Femur (tissue), 1 donor: ENCODE results near the gene EHBP1L1.
"Not testable (repeated sequence)": the region's sequence is repeated elsewhere in the genome, so short reads cannot be mapped to it uniquely, and the experiment has no call there.

ENCODE experiments used
- DNase-seq: peaks from one replicate; pipeline ENCODE4 v3.0.0-alpha.2; 2017

EHBP1L1 gene

DNA sequence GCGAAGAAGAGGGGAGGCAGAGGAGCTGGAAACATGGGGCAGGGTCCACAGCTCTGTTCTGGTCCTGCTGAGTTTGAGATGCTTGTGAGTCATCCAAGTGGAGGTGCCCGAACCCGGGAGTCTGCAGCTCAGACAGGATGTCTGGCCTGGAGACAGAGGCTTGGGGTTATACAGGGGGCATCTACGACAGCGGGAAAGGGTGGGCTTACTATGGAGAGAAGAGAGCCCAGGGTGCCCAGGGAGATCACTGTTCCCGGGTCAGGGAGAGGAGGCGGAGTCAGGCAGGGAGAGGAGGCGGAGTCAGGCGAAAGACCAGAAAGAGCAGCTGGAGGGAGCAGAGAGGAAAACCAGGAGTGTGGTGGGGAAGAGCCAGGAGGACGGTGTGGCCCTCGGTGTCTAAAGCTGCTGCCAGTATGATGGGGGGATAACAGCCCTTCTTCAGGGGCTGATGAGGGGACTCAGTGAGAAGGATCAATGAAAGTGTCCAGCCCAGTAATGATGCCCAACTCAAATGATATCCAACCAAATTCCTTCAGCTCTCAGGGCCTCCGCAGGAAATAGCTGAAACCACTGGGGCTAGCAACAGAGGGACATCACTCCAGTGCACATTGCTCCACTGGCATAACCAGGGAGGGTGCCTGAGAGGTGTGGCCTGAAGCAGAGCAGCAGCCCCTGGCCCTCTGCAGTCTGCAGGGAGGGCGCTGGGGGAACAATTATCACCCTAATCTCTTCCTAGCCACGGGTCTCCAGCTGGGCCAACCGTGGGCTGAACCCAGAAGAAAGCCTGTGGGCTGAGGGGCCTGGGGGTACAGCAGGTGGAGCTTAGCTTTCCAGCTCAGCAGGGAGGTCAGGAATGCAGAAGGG lies 15.1 kb upstream of the EHBP1L1 start:
- DNase-seq: peak; percentile 81

DNA sequence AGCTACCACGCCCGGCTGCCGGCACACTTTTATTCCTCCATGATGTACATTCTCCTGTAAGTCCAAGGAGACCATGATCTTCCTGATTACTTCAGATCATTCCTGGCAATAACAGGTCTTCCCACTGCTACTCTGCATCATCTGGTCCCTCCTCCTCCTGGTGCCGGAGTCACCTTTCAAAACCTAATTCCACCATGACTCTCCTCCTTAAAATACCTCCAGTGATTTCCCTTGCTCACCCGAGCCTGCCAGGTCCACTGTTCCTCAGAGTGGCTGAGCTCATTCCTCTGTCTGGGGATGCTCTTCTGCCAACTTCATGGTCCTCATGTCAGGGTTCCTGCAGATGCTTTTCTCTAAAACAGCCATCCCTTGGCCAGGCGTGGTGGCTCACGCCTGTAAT lies 13.8 kb upstream of the EHBP1L1 start:
- DNase-seq: no peak

DNA sequence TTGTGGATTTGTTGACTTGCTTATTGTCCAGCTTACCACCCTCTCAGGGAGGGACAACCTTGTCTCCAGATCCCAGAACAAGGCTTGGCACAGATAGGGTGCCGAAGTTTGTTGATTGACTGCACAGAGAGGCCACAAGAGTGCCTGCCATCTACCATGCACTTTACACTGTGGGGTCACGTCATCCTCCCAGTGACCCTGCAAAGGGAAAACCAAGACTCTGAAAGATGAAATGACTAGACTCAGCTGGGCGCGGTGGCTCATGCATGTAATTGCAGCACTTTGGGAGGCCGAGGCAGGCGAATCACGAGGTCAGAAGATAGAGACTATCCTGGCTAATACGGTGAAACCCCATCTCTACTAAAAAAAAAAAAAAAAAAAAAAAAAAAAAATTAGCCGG lies 13.1 kb upstream of the EHBP1L1 start:
- no peak for DNase-seq

DNA sequence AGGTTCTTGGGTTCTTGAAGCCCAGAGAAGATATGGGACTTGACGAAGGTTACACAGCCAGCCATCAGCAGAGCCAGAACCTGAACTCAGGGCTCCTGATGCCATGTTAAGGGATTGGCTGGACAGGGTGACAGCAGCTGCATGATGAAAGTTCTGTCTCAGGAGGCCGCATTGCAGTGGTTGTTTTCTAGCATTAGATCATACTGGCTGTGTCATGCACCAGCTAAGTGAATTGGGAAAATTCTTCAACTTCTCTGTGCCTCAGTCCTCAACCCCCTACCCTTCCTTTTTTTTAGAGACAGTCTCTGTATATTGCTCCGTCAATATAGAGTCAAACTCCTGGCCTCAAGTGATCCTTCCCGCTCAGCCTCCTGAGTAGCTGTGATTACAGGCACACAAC lies 12.3 kb upstream of the EHBP1L1 start:
- DNase-seq: no peak

DNA sequence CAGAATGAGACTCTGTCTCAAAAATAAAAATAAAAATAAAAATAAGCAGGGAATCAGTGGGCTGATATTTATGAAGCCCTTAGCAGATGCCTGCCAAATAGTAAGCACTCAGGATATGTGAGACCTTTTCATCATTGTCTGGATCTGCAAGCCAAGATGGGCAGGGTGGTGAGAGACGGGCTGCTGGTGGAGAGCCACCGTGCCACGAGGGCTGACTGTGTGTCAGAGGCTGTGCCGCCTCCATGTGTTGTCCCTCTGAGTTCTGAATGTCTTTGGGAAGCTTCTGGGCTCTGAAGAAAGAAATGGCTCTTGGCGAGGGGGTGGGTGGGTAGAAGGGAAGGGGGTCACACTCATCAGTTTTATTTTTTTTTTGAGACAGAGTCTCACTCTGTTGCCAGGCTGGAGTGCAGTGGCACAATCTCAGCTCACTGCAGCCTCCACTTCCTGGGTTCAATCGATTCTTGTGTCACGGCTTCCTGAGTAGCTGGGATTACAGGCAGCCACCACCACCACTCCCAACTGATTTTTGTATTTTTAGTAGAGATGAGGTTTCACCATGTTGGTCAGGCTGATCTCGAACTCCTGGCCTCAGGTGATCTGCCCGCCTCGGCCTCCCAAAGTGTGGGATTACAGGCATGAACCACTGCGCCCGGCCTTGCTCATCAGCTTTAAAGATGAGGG lies 10.8 kb upstream of the EHBP1L1 start:
- DNase-seq: not testable (repeated sequence)

DNA sequence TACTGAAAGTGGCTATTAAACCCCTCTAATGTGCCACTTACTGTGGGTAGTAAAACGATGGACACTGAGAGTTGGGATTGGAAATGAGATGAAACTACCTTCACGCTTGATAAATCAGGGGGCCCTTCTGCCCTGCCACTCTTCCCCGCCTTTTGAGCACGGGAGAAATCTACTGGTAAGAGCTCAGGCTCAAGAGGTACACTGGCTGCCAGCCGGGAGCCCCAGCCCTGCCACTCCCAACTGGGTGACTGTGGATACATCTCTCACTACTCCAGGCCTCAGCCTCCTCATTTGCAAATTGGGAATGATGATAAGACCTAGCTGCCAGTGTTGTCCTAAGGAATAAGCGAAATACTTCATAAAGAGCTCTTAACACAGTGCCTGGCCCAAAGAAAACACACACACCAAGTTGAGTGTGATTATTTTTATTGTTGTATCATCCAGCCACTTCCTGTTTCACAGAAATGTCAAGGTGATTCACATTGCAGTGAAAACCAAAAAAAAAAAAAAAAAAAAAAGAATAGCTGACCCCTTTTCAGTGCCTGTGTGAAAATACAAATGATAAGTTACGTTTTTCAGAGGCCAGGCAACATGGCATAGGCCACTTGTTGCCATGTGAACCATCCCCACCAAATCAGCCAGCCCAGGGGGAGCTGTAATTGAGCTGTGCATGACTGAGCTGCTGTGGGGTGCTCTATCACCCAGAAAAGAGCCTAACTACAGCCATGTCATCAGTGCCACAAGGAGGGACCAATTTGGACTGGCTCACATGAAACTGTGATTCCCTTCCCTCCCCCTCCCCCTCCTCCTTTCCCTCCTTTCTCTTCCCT lies 10.0 kb upstream of the EHBP1L1 start:
- no peak for DNase-seq

DNA sequence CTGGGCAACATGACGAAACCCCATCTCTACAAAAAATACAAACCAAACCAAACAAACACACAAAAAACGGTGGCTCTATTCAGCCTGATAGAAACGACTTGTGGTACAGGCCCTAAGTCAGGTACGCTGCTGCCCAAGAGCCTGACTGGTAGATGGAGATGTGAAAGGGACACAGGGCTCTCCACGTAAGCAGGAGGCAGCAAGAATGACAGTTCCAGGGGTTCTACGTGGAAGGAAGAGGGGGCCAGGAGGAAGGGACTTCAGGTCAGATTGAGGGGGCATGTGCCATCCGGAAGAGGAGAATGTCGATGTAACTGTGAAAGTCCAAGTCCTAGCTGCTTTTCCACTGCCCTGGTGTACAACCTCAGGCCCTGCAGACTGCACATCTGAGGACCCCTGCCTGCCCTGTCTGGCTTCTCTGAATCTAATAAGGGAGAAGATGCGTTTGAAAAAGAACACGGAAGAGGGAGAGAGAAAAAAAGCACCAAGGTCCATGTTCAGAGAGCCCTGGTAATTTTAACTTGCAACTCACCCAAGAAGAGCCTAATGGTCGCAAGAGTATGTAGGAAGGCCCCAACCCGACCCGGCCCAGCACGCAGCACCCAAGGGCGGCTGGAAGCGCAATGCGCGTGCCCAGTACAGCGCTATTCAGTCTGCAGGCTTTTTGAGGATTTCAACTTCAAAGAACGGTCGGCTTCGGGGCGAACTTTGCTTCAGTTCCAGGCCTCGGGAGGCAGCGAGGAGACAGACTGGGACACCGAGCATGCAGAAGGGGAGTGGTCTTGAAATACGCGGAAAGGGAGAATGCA lies 6.5 kb upstream of the EHBP1L1 start:
- DNase-seq: no peak

DNA sequence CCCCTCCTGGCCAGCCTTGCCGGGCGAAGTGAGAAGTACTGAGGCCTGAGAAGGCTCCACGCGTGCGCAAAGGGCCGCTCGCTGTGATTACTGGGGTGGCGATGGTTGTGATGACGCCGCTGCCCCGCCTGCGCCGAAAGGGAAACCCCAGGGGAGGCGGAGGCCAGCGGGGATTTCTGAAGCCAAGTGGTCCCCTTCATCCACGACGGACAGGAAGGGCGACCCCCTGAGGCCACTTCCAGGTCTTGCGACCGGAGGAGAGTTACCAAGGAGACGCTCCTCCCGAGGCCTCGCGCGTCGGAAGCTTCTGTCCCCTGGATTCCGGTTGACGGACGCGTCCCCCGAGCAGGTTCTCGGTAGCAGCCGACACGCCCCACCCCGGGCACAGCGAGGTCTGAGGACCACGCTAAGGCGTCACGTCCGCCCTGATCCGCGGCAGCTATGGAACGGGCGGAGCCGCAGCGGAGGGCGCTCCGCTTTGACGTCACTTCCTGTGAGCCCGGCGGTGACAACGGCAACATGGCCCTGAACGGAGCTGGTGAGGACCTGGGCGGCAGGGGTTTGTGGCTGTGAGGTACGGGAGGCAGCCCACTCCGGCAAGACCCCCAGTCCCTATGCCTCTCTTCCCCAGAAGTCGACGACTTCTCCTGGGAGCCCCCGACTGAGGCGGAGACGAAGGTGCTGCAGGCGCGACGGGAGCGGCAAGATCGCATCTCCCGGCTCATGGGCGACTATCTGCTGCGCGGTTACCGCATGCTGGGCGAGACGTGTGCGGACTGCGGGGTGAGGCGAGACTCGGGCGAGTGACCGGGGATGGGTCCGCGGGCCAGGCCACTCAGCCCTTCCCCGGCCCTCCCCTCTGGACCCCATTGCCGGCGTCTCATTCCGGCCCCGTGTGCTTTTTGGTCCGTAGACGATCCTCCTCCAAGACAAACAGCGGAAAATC lies 5.6 kb upstream of the EHBP1L1 start, which contains the start of gene ZNRD2:
Gene ZNRD2, plus strand, starts transcription at position 505 of the 946 bp plus-strand sequence. Its CDS starts 15 bp downstream, at position 520.
- peak; percentile 98 for DNase-seq

DNA sequence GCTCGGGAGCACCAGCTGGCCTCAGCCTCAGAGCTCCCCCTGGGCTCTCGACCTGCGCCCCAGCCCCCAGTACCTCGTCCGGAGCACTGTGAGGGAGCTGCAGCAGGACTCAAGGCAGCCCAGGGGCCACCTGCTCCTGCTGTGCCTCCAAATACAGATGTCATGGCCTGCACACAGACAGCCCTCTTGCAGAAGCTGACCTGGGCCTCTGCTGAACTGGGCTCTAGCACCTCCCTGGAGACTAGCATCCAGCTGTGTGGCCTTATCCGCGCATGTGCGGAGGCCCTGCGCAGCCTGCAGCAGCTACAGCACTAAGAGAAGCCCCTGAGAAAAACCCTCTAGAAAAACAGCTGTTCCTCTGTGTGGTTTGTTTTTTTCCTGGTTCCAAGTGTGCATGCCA lies 4.4 kb upstream of the EHBP1L1 start:
- no peak for DNase-seq

DNA sequence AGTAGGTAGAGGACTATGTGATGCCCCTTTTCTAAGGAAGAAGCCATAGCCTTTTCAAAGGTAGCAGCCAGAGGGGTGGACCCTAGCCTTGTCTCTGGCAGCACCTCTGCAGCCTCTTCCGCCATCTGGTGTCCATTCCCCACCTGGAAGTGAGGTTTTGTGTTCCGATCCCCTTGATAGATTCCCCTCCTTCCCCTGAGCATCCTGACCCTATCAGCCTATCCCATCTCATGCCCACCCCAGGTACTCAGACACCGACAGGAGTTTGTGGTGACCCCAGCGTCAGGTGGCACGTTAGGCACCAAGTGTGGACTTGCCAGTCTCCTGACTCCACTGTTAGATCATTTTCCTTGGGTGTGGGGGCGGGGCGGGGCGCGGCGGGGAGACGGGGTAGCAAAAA lies 3.9 kb upstream of the EHBP1L1 start:
- no peak for DNase-seq

DNA sequence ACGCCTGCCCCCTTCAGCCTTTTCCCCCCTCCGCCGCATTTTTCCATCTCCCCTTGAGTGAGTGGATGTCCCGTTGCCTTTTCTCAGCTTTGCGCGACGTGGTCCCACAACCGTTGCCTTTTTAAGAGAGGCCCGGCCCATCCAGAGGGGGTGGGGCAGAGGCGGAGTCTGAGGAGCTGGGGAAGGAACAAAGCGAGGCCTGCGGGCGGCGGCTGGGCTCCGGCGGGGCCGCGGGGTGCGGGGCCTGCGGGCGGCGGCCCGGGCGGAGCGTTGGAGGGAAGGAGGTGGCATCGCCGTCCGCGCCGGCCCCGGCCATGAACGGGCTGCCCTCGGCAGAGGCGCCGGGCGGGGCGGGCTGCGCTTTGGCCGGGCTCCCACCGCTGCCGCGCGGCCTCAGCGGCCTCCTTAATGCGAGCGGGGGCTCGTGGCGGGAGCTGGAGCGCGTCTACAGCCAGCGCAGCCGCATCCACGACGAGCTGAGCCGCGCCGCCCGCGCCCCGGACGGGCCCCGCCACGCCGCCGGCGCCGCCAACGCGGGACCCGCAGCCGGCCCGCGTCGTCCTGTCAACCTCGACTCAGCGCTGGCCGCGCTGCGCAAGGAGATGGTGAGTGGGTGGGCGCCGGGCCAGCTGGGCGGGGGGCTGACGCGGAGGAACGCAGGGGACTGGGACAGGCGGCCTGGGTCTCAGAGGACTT lies 3.3 kb upstream of the EHBP1L1 start, which contains the start of gene FAM89B:
Gene FAM89B, plus strand, starts transcription at position 183 of the 696 bp plus-strand sequence. Its CDS starts 132 bp downstream, at position 315.
- peak; percentile 96 for DNase-seq

DNA sequence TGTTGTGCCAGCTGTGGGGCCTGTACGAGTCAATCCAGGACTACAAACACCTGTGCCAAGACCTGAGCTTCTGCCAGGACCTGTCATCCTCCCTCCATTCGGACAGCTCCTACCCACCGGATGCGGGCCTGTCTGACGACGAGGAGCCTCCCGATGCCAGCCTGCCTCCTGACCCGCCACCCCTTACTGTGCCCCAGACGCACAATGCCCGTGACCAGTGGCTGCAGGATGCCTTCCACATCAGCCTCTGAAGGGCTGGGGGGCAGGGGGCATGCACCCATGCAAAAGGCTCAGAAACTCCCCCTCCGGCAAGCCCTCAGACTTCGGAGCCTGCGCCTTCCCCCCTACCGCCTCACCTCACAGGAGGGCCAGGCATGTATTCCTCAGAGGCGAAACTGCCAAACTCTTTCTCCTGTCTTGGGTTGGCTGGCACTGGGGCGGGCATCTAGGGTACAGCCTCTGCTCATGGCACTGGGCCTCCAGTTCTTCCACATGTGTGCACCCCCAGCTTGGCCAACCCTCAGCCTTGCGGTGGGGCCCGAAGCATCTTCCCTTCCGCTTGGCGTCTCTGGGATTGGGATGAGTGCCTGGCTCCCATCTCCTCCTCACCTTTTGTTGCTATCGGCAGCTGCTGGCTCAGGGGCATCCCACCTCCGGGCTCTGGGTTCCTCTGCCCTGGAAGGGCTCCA lies 2.3 kb upstream of the EHBP1L1 start:
- no peak for DNase-seq

DNA sequence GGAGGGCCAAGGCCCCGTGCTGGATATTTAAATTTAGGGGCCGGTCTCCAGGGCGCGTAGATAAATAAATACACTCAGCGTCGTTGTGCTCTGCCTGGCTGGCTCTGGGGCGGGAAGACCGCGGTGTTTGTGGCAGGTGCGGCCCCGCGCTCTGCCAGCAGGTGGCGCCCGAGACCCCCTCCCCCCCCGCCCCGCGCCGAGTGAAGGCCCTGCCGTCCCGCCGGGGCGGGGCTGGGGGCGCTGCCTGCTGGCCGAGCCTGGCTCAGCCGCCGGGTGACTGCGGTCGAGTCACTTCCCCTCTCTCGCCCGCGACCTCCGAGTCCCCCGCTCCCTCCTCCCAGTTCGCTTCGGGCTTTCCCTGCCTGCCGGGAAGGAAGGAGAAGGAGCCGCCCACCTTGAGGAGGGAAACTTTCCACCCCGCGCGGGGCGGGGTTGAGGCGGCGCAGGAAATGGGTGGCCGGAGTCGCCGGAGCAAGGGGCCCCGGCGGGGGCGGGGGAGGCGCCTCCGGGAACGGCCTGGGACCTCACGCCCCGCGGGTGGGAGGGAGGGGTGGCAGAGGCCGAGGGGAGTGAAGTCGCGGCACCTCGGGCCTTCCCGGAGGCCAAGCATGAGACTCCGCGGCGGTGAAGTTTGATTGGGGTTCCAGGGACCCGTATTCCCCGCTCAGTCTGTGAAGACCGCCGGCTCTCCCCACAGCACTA lies 1.6 kb upstream of the EHBP1L1 start:
- peak; percentile 97 for DNase-seq

DNA sequence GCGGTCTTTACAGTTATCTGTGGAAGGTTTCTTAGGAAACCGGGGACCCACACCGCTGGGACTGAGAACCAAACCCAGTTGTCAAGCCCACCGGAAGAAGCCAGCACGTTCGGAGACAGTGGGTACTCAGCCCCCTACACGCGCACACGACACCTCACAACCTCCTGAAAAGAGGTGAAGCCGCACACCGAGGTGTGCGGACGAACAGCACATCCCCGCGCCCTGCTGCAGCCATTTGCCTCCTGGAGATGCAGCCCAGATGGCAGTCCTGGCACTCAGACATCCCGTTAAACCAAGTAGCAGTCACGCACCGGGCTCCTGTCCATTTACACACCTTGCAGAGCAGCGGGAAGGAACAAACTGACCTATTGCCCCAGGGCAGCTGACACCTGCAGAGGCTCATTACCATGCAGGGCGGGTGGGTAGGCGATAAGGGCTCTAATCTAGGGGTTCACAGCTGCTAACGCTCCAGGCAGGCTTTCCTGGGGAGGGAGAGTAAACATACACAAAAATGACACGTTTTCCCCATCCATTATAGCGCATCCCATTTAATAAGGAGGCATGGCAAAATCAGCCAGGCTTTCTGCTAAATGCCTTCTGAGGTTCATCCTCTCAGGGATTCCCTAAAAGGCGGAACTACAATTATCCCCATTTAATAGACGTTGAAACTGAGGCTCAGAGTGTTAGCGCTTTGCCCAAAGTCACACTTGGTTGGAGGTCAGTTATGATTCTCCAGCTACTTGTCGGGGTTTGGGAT lies 864 bp upstream of the EHBP1L1 start:
- DNase-seq: no peak

DNA sequence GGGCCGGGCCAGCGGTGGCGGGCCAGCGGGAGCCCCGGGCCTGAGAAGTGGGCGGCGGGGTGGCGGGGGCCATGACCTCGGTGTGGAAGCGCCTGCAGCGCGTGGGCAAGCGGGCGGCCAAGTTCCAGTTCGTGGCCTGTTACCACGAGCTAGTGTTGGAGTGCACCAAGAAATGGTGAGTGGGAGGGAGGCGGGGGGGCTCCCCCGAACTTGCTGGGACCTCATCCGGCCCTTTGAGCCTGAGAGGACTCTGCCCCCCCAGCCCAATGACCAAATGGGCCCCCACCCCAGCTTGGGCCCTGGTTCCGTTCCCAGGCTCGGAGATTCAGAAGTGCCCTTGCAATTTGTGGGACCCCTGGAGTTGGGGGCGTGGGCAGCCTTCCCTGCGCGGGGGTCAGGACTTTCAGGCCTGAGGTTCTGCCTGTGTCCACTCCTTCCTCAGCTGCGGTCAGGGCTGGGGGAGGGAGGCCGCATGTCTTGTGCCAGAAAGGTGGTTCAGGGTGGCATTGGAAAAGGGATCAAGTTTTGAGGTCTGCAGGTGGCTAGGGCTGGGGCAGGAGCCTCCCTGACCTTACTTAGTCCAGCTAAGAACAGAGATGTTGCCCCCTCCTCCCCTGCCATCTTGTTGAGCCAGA lies 496 bp downstream of the EHBP1L1 start:
- no peak for DNase-seq

DNA sequence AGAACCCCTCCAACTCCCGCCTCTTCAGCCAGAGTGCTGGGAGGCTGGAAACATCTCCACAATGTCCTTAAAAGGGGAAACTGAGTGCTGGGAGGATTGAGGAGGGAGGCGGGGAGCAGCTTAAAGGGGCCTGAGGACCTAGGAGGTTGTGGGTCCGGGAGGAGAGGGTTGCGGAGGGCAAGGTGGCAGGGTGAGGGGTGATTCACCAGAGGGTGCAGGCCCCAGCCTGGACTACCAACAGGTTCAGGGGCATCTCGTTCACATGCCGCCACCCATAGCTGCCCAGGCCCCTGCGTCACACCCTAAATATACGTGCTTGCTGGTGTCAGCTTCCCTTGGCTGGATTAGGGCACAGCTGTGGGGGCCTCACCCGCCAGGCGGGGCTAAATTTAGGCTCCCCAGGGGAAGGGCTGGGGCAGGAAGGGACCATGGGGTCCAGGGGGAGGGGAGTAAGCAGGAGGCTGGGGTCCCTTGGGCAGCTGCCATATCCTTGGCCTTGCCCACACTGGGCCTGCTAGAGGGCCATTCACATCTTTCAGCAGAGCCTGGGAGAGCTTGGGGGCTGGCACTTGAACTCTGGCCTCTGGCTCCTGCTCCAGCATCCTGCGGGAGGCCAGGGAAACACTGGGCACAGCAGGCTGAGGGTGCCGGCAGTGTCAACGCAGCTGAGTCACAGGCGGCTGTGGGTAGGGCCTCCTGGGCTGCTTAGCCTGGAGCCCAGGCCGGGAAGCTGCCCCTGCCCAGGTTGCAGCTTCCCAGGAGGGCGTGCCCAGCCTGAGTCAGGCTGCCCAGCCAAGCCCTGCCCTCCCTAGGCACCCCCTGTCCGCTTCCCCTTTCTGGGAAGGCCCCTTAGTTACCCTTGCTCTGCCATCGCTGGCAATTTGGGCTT lies 1.3 kb downstream of the EHBP1L1 start:
- peak; percentile 85 for DNase-seq

DNA sequence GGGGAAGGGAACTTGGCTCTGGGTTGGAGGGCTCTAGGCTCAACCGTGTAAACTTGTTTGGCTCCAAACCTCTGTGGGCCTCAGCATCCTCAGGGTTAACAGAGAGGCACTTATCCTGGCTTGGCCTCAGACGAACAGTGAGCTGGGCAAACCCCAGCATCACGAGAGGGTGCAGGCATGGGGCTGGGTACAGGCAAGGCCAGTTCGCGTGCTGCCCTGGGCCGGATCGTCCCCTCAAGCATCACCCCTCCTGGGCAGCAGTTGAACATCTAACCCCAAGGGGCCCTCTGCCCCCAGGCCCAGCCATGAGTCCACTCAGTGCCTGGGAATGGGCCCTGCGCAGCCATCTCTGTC lies 1.9 kb downstream of the EHBP1L1 start:
- no peak for DNase-seq
